GM12874 (cell line): ENCODE data around the gene ASCL4.

Source experiments
- TF ChIP-seq, protein P1 (sequence below): IDR thresholded peaks from 2 replicates; pipeline ENCODE4 v1.5.1; 2011; ENCODE audit warnings: low read depth, mild to moderate bottlenecking, control low read depth, low read length, moderate library complexity; ENCODE audit not compliant: insufficient read depth

Gene ASCL4

DNA sequence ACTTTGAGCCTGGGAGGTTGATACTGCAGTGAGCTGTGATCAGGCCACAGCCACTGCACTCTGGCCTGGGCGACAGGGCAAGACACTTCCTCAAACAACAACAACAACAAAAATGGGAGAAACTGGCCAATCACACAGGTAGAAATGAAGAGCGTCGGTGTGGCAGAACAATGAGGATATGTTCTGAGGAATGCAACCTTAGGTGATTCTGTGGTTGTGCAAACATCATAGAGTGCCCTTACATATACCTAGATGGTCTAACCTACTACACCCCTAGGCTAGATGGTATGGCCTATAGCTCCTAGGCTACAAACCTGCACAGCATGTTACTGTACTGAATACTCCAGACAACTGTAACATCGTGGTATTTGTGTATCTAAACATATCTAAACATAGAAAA lies 9.9 kb upstream of the ASCL4 start:
- TF ChIP-seq, protein P1, sequence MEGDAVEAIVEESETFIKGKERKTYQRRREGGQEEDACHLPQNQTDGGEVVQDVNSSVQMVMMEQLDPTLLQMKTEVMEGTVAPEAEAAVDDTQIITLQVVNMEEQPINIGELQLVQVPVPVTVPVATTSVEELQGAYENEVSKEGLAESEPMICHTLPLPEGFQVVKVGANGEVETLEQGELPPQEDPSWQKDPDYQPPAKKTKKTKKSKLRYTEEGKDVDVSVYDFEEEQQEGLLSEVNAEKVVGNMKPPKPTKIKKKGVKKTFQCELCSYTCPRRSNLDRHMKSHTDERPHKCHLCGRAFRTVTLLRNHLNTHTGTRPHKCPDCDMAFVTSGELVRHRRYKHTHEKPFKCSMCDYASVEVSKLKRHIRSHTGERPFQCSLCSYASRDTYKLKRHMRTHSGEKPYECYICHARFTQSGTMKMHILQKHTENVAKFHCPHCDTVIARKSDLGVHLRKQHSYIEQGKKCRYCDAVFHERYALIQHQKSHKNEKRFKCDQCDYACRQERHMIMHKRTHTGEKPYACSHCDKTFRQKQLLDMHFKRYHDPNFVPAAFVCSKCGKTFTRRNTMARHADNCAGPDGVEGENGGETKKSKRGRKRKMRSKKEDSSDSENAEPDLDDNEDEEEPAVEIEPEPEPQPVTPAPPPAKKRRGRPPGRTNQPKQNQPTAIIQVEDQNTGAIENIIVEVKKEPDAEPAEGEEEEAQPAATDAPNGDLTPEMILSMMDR, result no peak

DNA sequence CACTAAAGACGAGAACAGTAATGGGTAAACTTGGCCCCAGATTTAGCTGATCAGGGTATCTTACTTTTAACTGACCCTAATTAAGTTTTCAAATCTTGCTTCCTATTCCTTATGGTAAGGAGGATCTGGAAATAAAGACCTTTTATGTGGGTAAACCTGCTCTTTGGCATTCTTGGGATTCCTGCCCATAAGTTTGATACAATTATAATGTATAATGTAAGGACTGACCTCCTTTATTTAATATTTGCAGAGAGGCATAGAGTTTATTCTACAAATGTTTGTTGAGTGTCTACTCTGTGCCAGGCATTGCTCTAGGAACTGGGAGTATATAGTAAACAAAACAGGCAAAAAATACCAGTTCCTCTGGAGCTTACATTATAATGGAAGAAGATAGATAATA lies 9.2 kb upstream of the ASCL4 start:
- TF ChIP-seq, protein P1, result no peak

DNA sequence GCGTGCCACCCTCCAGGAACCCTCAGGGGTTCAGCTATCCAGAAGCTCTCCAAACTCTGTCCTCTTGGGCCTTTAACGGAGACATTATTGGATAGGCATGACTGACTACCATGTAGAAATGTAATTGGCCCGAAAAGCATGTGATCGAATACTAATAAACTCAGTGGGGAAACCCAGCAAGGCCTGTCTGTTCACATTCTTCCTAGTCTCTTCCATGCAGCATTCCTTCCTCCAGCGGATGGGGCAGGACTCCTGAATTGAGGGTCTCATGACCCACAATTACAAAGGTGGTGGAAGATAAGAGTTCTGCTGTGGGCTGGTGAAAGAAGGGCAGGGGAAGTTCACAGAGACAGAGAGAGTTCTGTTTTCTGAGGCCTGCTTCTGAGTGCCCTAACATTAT lies 7.0 kb upstream of the ASCL4 start:
- TF ChIP-seq, protein P1, result no peak

DNA sequence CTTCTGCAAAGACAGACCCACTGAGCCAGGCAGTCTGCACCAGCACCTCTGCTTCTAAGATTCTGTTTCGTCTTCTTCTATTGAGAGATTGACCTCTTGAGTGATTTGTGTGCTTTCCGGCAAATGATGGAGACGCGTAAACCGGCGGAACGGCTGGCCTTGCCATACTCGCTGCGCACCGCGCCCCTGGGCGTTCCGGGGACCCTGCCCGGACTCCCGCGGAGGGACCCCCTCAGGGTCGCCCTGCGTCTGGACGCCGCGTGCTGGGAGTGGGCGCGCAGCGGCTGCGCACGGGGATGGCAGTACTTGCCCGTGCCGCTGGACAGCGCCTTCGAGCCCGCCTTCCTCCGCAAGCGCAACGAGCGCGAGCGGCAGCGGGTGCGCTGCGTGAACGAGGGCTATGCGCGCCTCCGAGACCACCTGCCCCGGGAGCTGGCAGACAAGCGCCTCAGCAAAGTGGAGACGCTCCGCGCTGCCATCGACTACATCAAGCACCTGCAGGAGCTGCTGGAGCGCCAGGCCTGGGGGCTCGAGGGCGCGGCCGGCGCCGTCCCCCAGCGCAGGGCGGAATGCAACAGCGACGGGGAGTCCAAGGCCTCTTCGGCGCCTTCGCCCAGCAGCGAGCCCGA lies 703 bp downstream of the ASCL4 start:
- TF ChIP-seq, protein P1, result 0 out of 2 replicates have a peak, but pooled peaks have one; percentile 3

DNA sequence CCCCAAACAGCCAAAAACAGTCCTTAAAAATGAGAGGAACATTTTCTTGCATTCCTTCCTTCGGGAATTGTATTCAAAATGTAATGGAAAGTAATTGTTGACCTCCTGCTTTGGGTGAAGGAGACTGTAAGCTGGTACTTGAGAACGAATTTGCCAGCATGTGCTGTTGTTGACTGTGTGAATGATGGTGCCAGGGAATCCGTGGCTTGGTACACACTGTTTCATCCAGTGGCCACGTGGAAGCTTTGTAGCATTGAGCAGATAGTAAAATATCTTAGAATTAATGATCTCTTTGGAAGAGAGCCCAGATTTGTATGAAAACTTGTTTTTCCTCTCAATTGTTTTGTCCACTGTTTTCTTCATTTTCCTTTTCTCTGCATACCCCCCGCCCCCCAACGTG lies 1.7 kb downstream of the ASCL4 start:
- TF ChIP-seq, protein P1, result no peak

DNA sequence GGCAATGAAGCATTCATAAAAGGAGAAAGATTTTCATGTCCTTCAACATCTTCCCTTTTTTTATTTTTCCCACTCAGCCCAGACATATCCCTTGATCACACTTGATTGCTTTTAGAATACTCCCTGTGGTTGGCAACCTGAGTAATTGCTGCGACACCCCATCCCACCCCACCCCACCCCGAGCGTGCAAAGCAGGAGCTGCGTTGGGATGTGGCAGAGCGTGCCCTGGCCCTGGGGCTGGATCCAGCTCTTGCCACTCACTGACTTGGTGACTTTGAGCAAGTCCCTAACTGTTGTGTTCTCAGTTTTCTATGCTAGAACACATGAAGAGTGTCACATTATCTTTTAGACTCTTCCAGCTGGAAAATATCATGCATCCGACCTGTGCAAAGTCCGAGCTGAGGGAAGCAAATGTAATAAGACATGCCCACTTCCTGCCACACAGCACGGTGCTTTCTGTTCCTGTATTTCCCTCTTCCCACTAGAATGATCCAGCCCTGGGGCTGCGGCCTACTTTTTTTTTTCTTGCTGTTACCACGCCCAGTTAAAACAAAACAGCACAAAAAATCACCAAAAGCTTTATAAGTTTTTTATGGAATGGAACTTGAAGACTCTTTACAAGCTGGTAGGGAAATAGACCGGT lies 4.0 kb downstream of the ASCL4 start:
- TF ChIP-seq, protein P1, result no peak

DNA sequence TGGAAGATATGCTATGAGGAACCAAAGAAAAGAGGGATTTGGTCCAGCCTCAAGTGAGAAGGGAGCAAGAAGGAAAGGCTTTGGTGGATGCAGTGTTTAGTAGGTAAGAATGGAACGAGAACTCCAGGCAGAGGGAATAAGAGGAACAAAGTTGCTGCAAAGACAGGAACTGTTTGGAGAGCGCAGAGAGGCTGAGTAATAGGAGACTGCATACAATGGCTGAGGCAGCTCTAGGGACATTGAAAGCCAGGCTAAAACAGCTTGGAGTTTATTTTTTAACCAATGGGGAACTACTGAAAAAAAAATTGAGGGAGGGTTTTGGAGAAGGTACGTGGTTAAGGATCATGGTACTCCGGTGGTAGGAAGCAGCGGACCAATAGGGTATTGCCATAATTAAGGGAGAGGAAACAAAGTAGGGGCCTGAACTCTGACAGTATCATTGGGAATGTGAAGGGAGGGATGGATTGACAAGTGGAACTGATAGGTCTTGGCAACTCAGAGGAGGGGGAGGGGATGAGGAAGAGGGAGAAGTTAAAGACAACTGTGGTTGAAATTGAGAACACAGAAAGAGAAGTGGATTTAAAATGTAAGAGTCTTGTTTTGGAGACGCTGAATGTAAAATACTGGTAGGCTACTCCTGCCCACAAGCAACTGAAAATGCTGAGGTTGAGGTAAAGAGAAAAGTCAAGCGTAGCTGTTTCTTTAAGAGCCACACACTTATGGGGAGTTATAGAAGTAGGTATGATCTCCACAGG lies 4.8 kb downstream of the ASCL4 start:
- TF ChIP-seq, protein P1, result no peak
